Endothelial cell of umbilical vein (primary cell): ENCODE measurements around the gene DOCK4. TPM values are rescaled to one million over a fixed set of nuclear protein-coding genes. Genes with fewer than 3 reads are reported as not detected.

Source experiments
- BruUV-seq: library from RNA; stranded (reverse); fragments of 400-500 nt; replicated peaks from 2 replicates; lab custom pipeline; 2021; lab: Mats Ljungman, UMichigan
- CTCF ChIA-PET: fragments of 300-600, 350-600 bp; sonication (Branson Sonifier 250); formaldehyde crosslinking; loops from one replicate; lab custom pipeline; 2021; ENCODE audit warnings: antibody characterized with exemption, inconsistent platforms; lab: Charles Lee
- POLR2A ChIA-PET: fragments of 300-600, 350-600 bp; sonication (Branson Sonifier 250); formaldehyde crosslinking; loops from one replicate; lab custom pipeline; 2021; ENCODE audit warnings: antibody characterized with exemption, inconsistent platforms; lab: Charles Lee
- DNase-seq: peaks from one replicate; pipeline ENCODE4 v3.0.0-alpha.2; 2011; ENCODE audit warnings: low read depth, low spot score
- FAIRE-seq: peaks from 2 replicates; lab custom pipeline; 2011; peaks lifted over from hg19 to GRCh38; lab: Jason Lieb, UNC
- H2AFZ ChIP-seq: 2 replicates; pipeline ENCODE4 v1.6.0; 2012; ENCODE audit warnings: low read depth, low read length, control low read depth, inconsistent platforms
- H3K27ac ChIP-seq: 2 replicates; pipeline ENCODE4 v1.5.1; 2011; ENCODE audit warnings: low read depth, mild to moderate bottlenecking, control low read depth, low read length, moderate library complexity; ENCODE audit not compliant: insufficient read depth
- H3K27me3 ChIP-seq, 2 experiments: 2 replicates each; pipeline versions ENCODE4 v1.6.0 to v1.6.1; 2011; ENCODE audit warnings: low read length in 2 of 2, mixed read lengths in 1 of 2; ENCODE audit not compliant: control insufficient read depth in 2 of 2, insufficient read depth in 2 of 2
- H3K36me3 ChIP-seq, 2 experiments: 2 replicates in 1 of 2; 3 replicates in 1 of 2; pipeline ENCODE4 v1.5.1; 2011; ENCODE audit warnings: low read length in 2 of 2, mild to moderate bottlenecking in 1 of 2, moderate library complexity in 1 of 2; ENCODE audit not compliant: control insufficient read depth in 2 of 2, insufficient read depth in 2 of 2; ENCODE audit errors: extremely low read depth in 1 of 2
- H3K4me1 ChIP-seq: 3 replicates; pipeline ENCODE4 v1.5.1; 2011; ENCODE audit warnings: mild to moderate bottlenecking, low read length; ENCODE audit not compliant: control insufficient read depth, insufficient read depth; ENCODE audit errors: extremely low read depth
- H3K4me2 ChIP-seq: 2 replicates; pipeline ENCODE4 v1.6.1; 2011; ENCODE audit warnings: low read length, control low read depth, mixed read lengths; ENCODE audit not compliant: insufficient read depth
- H3K4me3 ChIP-seq, 3 experiments: fragments of 200-600 bp in 1 of 3; sonication (generic), shearing (Covaris generic) in 1 of 3; replicated peaks in 1 of 3; 2 replicates each; pipeline ENCODE4 v1.5.1; 2011 to 2016; ENCODE audit warnings: control low read depth in 3 of 3, low read length in 3 of 3, mild to moderate bottlenecking in 2 of 3, inconsistent platforms in 1 of 3, low read depth in 1 of 3, moderate library complexity in 1 of 3; ENCODE audit not compliant: insufficient read depth in 1 of 3
- H3K79me2 ChIP-seq: 2 replicates; pipeline ENCODE4 v1.6.0; 2012; ENCODE audit warnings: low read length, inconsistent platforms; ENCODE audit not compliant: control insufficient read depth, insufficient read depth
- H3K9ac ChIP-seq: replicated peaks from 2 replicates; pipeline ENCODE3; 2011; ENCODE audit warnings: low read length, control low read depth; ENCODE audit not compliant: insufficient read depth; ENCODE audit errors: extremely low read depth
- H3K9me1 ChIP-seq: replicated peaks from 3 replicates; pipeline ENCODE4 v1.6.0; 2011; ENCODE audit warnings: mild to moderate bottlenecking, low read length; ENCODE audit not compliant: control insufficient read depth, insufficient read depth; ENCODE audit errors: extremely low read depth
- H3K9me3 ChIP-seq: replicated peaks from 2 replicates; pipeline ENCODE4 v1.5.1; 2012; ENCODE audit warnings: low read length, inconsistent platforms; ENCODE audit not compliant: control insufficient read depth, insufficient read depth
- H4K20me1 ChIP-seq: replicated peaks from 2 replicates; pipeline ENCODE3; 2011; ENCODE audit warnings: mild to moderate bottlenecking, low read length; ENCODE audit not compliant: control insufficient read depth, insufficient read depth; ENCODE audit errors: extremely low read depth
- EZH2 ChIP-seq: IDR thresholded peaks from 2 replicates; pipeline ENCODE4 v1.6.1; 2012; ENCODE audit warnings: borderline replicate concordance, low read depth, mild to moderate bottlenecking, moderate library complexity, low read length, inconsistent platforms; ENCODE audit not compliant: severe bottlenecking
- FOS ChIP-seq: IDR thresholded peaks from 2 replicates; pipeline ENCODE4 v1.6.1; 2011; ENCODE audit warnings: mild to moderate bottlenecking, low read length, moderate library complexity, borderline replicate concordance; ENCODE audit not compliant: insufficient read depth
- GATA2 ChIP-seq: IDR thresholded peaks from 2 replicates; pipeline ENCODE4 v1.7.0; 2011; ENCODE audit warnings: low read depth, mild to moderate bottlenecking, moderate library complexity, mixed read lengths, low read length; ENCODE audit not compliant: insufficient read length, insufficient read depth
- JUN ChIP-seq: IDR thresholded peaks from 2 replicates; pipeline ENCODE4 v1.6.1; 2011; ENCODE audit warnings: borderline replicate concordance, low read depth; ENCODE audit not compliant: insufficient read length, insufficient read depth
- MYC ChIP-seq: IDR thresholded peaks from one replicate; pipeline ENCODE4 v1.6.1; 2011; ENCODE audit warnings: mild to moderate bottlenecking, low read depth, low read length
- POLR2A ChIP-seq: IDR thresholded peaks from 2 replicates; pipeline ENCODE4 v1.6.1; 2012; ENCODE audit warnings: low read depth, mild to moderate bottlenecking, control low read depth, low read length
- POLR2AphosphoS5 ChIP-seq: IDR thresholded peaks from 2 replicates; pipeline ENCODE4 v1.6.1; 2012; ENCODE audit warnings: low read depth, mild to moderate bottlenecking, control low read depth, low read length, moderate library complexity; ENCODE audit not compliant: insufficient read depth
- dilution Hi-C: fragments of 300-500 bp; cut with MboI; formaldehyde crosslinking; loops from one replicate; pipeline ENCODE4 v1.15.0; 2019; ENCODE audit warnings: low sequenced_read_pairs; ENCODE audit not compliant: extremely low pct_ligation_motif_present
- intact Hi-C: fragments of 100-400 bp; cut with micrococcal nuclease; formaldehyde crosslinking; loops from one replicate; pipeline ENCODE4 v1.10.0; 2022
- polyA plus RNA-seq, 4 experiments: library from polyadenylated mRNA; depleted of rRNA in 3 of 4; stranded (reverse) in 3 of 4; unstranded in 1 of 4; fragments of >200 nt; gene quantifications; 2 replicates each; pipeline versions ENCODE4 v1.2.1 to v1.2.3, GENCODE V29; 2011 to 2012; ENCODE audit warnings: missing spikeins in 1 of 4
- total RNA-seq: library from RNA; stranded (reverse); gene quantifications from 2 replicates; pipeline ENCODE4 v1.2.3, GENCODE V29; 2021
- TF ChIP-seq, protein P1 (sequence below): IDR thresholded peaks from 2 replicates; pipeline ENCODE4 v1.6.1; 2011; ENCODE audit not compliant: insufficient read depth, insufficient read length
- TF ChIP-seq, protein P2 (sequence below), 2 donors: IDR thresholded peaks; 1 replicate in 1 of 2; 2 replicates in 1 of 2; pipeline ENCODE4 v1.5.1; 2011; ENCODE audit warnings: low read length in 2 of 2, mild to moderate bottlenecking in 2 of 2, moderate library complexity in 2 of 2, control low read depth in 1 of 2, inconsistent platforms in 1 of 2, low read depth in 1 of 2; ENCODE audit not compliant: insufficient read depth in 1 of 2; ENCODE audit errors: extremely low read depth in 1 of 2

Gene DOCK4
- total and polyA plus RNA-seq, 2 donors (not counting 3 experiments of a cell fraction or from before 2014, with no cell fraction given) = 47.4 to 164 TPM

DNA sequence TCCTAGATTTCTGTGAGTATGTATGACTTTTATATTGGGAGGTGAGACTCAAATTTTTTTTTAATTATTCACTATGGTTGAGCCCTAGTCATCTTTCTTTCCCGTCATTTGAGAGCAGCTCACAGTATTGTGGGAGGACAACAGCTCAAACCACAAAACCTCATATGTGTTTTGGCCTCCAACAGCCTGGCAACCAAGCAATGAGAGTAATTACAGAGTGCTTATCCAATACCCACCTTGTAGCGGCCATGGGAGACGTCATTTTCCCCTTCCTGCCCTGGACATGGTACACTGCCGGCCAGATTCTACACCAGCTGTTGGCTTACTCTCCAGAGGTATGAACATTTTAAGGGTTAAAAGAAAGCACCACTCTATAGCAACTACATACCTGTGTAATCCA, 49.1 kb downstream of the DOCK4 start:
- no peak for DNase-seq
- H3K4me3 ChIP-seq = no peak overlapping the region
- peaks cover 7% of the 10 kb centered on the region for H4K20me1 ChIP-seq
- peaks cover 0 to 2% of the 10 kb centered on the region in 2 experiments for H3K36me3 ChIP-seq
- no TSS peak for BruUV-seq
- FAIRE-seq = no peak
- CTCF ChIA-PET = no interaction called here
- H3K4me2 ChIP-seq = no peak overlapping the region
- POLR2A ChIA-PET = no interaction called here
- peaks cover 2% of the 10 kb centered on the region for H3K9me1 ChIP-seq
- peaks cover 41% of the 10 kb centered on the region for H3K4me1 ChIP-seq
- dilution Hi-C loops = no loop called here
- H3K9ac ChIP-seq = no peak overlapping the region
- H2AFZ ChIP-seq = no peak overlapping the region
- intact Hi-C loops = no loop called here
- no peak for TF ChIP-seq POLR2A
- no peak for TF ChIP-seq JUN
- TF ChIP-seq, protein P1, sequence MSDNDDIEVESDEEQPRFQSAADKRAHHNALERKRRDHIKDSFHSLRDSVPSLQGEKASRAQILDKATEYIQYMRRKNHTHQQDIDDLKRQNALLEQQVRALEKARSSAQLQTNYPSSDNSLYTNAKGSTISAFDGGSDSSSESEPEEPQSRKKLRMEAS = no peak
- TF ChIP-seq MYC = no peak
- no peak for TF ChIP-seq GATA2
- TF ChIP-seq FOS = no peak
- TF ChIP-seq, protein P2, sequence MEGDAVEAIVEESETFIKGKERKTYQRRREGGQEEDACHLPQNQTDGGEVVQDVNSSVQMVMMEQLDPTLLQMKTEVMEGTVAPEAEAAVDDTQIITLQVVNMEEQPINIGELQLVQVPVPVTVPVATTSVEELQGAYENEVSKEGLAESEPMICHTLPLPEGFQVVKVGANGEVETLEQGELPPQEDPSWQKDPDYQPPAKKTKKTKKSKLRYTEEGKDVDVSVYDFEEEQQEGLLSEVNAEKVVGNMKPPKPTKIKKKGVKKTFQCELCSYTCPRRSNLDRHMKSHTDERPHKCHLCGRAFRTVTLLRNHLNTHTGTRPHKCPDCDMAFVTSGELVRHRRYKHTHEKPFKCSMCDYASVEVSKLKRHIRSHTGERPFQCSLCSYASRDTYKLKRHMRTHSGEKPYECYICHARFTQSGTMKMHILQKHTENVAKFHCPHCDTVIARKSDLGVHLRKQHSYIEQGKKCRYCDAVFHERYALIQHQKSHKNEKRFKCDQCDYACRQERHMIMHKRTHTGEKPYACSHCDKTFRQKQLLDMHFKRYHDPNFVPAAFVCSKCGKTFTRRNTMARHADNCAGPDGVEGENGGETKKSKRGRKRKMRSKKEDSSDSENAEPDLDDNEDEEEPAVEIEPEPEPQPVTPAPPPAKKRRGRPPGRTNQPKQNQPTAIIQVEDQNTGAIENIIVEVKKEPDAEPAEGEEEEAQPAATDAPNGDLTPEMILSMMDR (IDR thresholded peaks at IDR 0.05; ENCODE audit: extremely low read depth in 1 of 2, insufficient read depth in 1 of 2, low read depth in 1 of 2, low read length in 2 of 2) = no peak
- no peak for TF ChIP-seq EZH2
- no peak for TF ChIP-seq POLR2AphosphoS5
- no peak overlapping the region for H3K27ac ChIP-seq
- peaks cover 99% of the 10 kb centered on the region for H3K79me2 ChIP-seq
- no peaks in the 10 kb centered on the region for H3K9me3 ChIP-seq
- no peaks in the 10 kb centered on the region for H3K27me3 ChIP-seq
